ENCODE data around the gene SEC16B. TPM values are rescaled to one million over a fixed set of nuclear protein-coding genes. Genes with fewer than 3 reads are reported as not detected.

Gene SEC16B
- total and polyA plus RNA-seq, 4 donors = 10.9 to 56.8 (median 29.4) TPM

- H3K9me3 ChIP-seq (ENCODE audit: control insufficient read depth in 4 of 4, low read length in 3 of 4) = no peaks in the 10 kb centered on the region
- no peak for DNase-seq (ENCODE audit: low spot score)
- no peak overlapping the region for H3K27ac ChIP-seq (ENCODE audit: low read depth in 1 of 2, low read length in 2 of 2)
- WGBS = 91% methylated on average over 2 of the region's 2 CpGs
- H3K4me3 ChIP-seq (ENCODE audit: low read depth in 1 of 3, low read length in 3 of 3) = no peak overlapping the region
- H3K27me3 ChIP-seq (ENCODE audit: control insufficient read depth in 4 of 4, insufficient read depth in 4 of 4, low read length in 3 of 4) = no peaks in the 10 kb centered on the region
- no peaks in the 10 kb centered on the region for H3K4me1 ChIP-seq (ENCODE audit: control insufficient read depth in 4 of 4, insufficient read depth in 4 of 4, low read length in 3 of 4)
- TF ChIP-seq RXRA (IDR thresholded peaks at IDR 0.05) (no peak), JUND (IDR thresholded peaks at IDR 0.05) (no peak), MAX (IDR thresholded peaks at IDR 0.05) (no peak), RAD21 (IDR thresholded peaks at IDR 0.05) (no peak), NR2F2 (IDR thresholded peaks at IDR 0.05) (no peak), ZBTB33 (IDR thresholded peaks at IDR 0.05) (no peak), EGR1 (IDR thresholded peaks at IDR 0.05; ENCODE audit: low read depth in 2 of 2) (no peak), GABPA (IDR thresholded peaks at IDR 0.05 in 1 of 2, conservative IDR thresholded peaks at IDR 0.05 in 1 of 2) (no peak), FOXA1 (IDR thresholded peaks at IDR 0.05) (no peak), CTCF (IDR thresholded peaks at IDR 0.05; ENCODE audit: low read depth, low read length, missing input control) (no peak), SP1 (IDR thresholded peaks at IDR 0.05) (no peak), HNF4G (IDR thresholded peaks at IDR 0.05) (no peak), FOXA2 (IDR thresholded peaks at IDR 0.05) (no peak)
- peaks cover 17 to 64% (median 56%) of the 10 kb centered on the region in 4 donors for H3K36me3 ChIP-seq (ENCODE audit: control insufficient read depth in 4 of 4, insufficient read depth in 3 of 4, low read depth in 1 of 4, low read length in 3 of 4)
- H3K9ac ChIP-seq (ENCODE audit: low read depth in 1 of 2, low read length in 2 of 2) = no peak overlapping the region
These were observed 40.9 kb downstream of the SEC16B start for GRCh38 chr1:177928952-177929351.

- Histone ChIP-seq H3K4me1 (ENCODE audit: control insufficient read depth in 4 of 4, insufficient read depth in 4 of 4, low read length in 3 of 4) (no peaks in the 10 kb centered on the region), H3K4me3 (ENCODE audit: low read depth in 1 of 3, low read length in 3 of 3) (no peak overlapping the region), H3K27ac (ENCODE audit: low read depth in 1 of 2, low read length in 2 of 2) (no peak overlapping the region), H3K9ac (ENCODE audit: low read depth in 1 of 2, low read length in 2 of 2) (no peak overlapping the region), H3K9me3 (ENCODE audit: control insufficient read depth in 4 of 4, low read length in 3 of 4) (no peaks in the 10 kb centered on the region), H3K27me3 (ENCODE audit: control insufficient read depth in 4 of 4, insufficient read depth in 4 of 4, low read length in 3 of 4) (no peaks in the 10 kb centered on the region), H3K36me3 (ENCODE audit: control insufficient read depth in 4 of 4, insufficient read depth in 3 of 4, low read depth in 1 of 4, low read length in 3 of 4) (peaks cover 17 to 56% (median 54%) of the 10 kb centered on the region in 4 donors)
- WGBS = 95% methylated on average over 2 of the region's 2 CpGs
- TF ChIP-seq JUND (IDR thresholded peaks at IDR 0.05) = no peak
- TF ChIP-seq CTCF (IDR thresholded peaks at IDR 0.05; ENCODE audit: low read depth, low read length, missing input control) = no peak
- no peak for TF ChIP-seq MAX (IDR thresholded peaks at IDR 0.05)
- TF ChIP-seq TAF1 (conservative IDR thresholded peaks at IDR 0.05) = no peak
- no peak for TF ChIP-seq GABPA (IDR thresholded peaks at IDR 0.05 in 1 of 2, conservative IDR thresholded peaks at IDR 0.05 in 1 of 2)
- TF ChIP-seq HNF4A (conservative IDR thresholded peaks at IDR 0.05) = no peak
- no peak for TF ChIP-seq RAD21 (IDR thresholded peaks at IDR 0.05)
- no peak for TF ChIP-seq REST (IDR thresholded peaks at IDR 0.05)
- no peak for DNase-seq (ENCODE audit: low spot score)
These were observed 41.7 kb downstream of the SEC16B start for GRCh38 chr1:177928194-177928593.

Measured in liver (tissue), 9 donors.